Myocyte (in vitro differentiated cells): ENCODE data around the gene UBR4. TPM values are rescaled to one million over a fixed set of nuclear protein-coding genes. Genes with fewer than 3 reads are reported as not detected.
"Not testable (repeated sequence)": the region's sequence is repeated elsewhere in the genome, so short reads cannot be mapped to it uniquely, and the experiment has no call there.

Source experiments
- DNase-seq: peaks from one replicate; pipeline ENCODE4 v3.0.0-alpha.2; 2012; ENCODE audit warnings: low read depth
- total RNA-seq: library from RNA; depleted of rRNA; stranded (reverse); fragments of >200 nt; gene quantifications from 2 replicates; pipeline ENCODE4 v1.2.3, GENCODE V29; 2014

UBR4 gene
- total RNA-seq, 1 donor from 2014 or later: 79.8 TPM

DNA sequence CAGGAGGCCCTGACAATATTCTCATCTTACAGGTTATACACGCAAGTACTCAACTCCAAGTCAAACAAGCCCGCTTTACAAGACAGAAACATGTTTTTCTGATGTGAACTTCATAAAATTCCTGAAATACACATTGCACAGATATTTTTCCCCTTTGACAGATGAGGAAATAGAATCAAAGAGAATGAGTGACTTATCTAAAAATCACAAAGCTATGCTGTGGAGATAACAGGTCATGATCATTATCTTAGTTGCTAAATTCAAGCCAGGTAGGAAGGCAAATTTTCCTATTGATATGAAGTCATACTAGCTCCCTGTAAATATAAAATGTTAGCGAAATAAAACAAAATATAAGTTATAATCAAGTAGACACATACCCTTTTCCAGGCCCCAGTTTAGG is 18.3 kb downstream of the UBR4 start:
- no peak for DNase-seq

DNA sequence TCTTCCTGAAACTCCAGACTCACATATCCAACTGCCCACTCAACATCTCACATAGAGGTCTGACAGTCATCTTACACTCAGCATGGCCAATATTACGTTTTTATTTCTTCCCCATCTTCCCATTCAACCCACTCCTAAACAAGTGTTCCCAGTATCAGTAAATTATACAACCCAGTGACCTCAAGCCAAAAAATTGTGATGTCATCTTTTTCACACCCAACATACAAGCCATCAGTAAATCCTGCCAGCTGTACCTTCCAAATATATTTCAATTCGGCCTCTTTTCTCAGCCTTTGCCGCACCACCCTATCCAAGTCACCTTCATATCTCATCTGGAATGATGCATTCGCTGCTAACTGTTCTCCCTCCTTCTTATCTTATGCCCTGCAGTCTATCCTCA is 19.6 kb downstream of the UBR4 start:
- DNase-seq: no peak

DNA sequence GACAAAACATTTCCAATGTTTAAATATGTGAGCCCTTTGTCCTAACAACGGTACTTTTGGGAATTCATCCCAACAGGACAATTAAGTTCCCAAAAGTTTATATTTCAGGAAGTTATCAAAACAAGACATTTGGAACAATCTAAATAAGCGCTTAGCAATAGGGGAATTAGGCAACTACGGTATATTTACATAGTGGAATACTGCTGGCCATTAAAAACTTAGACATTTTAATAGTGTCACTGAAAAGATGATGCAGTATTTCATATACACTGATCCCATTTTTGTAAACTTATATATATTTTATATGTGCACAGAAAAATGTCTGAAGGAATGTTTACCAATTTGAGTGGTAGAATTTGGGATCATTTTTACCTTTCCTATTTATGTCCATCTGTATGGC is 20.8 kb downstream of the UBR4 start:
- no peak for DNase-seq

DNA sequence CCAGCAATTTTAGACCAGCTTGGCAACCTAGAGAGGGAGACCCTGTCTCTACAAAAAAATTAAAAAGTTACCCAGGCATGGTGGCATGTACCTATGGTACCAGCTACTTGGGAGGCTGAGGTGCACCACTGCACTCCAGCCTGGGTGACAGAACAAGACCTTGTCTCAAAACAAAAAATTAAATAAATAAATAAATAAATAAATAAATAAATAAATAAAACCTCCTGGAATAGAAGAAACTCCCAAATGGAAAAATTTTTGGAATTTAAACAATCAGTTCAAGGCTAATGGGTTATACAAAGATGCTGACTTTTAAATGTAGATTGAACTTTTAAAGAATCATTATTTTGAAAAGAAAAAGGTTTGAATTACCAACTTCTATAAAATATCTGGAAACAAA is 22.2 kb downstream of the UBR4 start:
- DNase-seq: no peak

DNA sequence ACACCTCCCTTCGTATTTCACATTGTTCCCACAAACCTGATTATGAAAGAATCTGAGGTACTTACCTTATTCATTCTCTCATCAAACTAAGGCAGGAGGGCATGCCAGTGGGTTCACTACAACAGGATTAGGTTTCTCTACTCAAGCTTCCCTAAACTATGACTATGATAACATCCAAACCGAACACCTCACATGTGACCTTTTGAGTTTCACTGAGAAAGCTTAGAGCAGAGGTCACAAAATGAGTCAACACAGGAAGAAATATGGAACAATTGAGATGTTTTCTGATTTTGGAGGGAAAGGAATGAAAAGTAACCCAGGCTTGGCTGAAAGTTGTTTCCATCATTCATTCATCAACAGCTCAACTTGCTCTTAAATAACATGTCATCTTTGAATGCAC is 24.1 kb downstream of the UBR4 start:
- no peak for DNase-seq

DNA sequence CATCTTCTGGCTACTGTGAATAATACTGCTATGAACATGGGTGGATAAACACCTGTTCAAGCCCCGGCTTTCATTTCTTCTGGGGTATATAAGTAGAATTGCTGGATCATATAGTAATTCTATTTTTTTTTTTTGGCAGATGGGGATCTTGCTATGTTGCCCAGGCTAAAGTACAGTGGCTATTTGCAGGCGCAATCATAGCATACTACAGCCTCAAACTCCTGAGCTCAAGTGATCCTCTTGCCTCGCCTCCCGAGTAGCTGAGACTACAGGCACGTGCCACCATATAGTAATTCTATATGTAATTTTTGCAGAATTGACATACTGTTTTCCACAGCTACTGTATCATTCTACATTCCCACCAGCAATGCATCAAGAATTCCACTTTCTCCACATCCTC is 27.8 kb downstream of the UBR4 start:
- DNase-seq: no peak

DNA sequence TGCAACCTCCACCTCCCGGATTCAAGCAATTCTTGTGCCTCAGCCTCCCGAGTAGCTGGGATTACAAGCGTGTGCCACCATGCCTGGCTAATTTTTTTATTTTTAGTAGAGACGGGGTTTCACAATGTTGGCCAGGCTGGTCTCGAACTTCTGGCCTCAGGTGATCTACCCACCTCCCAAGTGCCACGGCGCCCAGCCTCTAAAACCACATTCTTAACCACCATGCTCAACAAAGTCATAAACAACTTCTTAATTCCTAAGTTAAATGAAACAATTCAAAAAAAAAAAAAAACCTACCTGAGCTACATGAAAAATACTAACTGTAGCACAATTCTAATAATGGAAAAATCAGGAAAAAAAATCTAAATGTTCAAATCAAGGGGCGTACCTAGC is 29.8 kb downstream of the UBR4 start:
- DNase-seq: not testable (repeated sequence)

DNA sequence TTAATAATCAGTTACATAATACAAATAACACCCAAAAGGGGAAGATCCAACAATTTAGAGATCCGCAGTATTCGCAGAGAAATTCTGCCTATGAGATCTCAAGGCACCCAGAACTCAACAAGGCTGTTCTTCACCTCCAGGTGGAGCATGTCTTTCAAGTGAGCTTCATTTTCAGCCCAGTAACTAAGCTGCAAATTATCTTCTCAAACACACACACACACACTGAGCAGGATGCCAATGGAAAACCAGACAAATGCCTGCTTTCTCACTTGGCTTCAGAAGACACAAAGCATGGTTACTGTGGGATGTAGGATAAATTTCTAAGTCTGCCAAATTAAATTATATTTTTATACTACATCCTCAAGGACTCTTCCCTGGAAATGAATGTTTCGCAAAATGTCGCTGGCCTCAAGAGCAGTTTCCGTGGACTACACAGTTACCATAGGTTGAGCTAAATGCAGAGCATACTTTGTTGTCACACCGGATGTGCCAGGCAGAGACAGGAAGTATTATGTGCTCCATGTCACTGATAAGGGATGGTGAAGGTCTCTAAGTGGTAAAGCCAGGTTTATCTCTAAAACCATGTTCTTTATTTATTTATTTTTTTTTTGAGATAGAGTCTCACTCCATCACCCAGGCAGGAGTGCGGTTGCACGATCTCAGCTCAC is 30.3 kb downstream of the UBR4 start:
- DNase-seq: no peak

DNA sequence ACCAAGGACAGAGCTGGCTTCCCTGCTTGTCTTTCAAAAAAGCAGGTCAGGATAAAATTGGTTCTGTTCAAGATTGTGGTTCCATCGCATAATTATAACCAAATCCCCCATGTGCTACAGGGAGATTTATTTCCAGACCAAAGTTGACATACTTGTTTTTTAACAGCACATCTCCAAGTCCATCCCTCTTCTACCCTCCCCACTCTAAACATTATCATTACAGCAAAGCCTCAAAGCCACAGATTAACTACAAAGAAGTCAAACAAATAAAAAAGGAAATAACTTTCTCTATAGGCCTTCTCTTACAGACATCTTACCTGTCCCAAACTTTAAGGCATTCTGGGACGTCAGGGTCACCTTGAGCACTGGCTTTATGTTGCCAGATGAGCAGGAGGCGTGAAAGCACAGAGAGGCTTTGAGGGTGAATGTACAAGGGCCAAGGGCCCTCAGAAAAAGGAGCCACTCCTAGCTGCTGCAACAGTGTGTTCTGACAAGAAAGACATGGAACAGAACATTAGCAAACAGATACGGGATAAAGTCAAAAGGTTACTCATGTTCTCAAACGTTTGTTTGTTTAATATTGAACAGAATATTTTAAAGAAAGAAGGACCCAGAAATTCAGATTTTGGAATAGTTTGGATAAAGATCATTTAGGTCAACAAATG is 31.2 kb downstream of the UBR4 start:
- DNase-seq: no peak

DNA sequence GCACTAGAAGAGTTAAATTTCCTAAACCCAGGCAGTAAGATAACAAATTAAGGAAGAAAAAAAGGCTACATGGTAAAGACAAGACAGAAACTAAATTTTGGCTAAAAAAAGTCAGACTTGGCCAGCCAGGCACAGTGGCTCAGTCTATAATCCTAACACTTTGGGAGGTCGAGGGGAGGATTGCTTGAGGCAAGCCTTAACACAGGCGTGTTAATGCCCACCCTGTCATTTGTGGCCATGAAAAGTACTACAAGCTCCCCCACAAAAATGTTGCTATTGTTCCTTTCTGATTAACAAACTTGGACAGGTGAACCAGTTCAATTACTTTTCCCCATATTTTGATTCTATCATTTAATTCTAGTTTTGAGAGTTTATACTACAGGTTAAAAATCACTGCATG is 32.3 kb downstream of the UBR4 start:
- no peak for DNase-seq

DNA sequence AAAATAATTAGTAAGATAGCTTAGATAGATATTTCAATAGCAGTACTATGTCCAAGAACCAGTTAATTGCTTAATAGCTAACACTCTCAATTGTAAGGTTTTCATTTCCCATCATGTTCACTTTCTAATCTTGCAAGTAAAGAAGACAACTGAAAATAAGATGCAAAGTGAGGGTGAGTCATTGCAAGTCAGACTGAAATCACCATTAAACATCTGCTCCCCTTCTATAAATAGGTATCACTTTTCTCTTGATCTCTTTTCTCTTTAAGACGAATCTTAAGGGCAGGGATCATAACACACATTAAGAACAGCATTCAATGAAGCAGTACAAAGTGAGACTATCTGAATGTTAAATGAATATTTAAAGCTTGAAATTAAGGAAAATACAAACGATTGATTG is 40.4 kb downstream of the UBR4 start:
- peak; percentile 75 for DNase-seq

DNA sequence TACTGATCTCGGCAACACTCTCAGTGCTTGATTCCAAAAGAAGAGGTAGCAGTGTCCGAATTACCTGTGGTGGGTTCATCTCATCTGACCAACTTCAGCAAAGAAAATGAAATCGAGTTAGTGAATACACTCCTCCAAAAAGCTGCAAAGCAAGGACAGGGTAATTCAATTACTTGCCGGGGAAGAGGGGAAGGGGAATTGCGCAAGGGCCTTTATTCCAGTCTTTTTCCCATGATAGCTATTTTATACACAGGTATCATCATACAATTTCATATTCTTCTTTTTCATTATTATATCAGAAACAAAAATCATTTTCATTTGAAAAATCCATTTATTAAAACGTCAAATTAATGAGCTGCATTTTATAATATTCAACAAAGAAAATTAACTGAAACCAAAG is 42.9 kb downstream of the UBR4 start:
- DNase-seq: no peak

DNA sequence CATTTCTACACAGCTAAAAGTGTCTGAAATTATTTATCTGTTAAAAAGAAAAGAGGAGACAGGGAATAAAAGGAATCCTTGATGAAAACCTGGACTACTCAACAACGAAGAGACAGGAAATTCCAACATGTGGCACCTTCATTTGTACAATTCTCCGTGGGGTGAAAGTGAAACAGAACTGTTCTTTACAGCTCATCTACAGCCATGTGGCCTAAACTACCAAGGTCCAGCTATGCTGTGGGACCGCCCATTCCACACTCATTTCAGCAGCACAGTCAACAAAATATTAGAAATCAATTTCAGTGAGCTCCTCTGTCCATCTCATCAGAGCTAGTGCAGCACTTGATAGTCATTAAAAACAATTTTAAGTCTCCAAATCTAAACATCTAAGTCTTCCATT is 44.0 kb downstream of the UBR4 start:
- DNase-seq: no peak

DNA sequence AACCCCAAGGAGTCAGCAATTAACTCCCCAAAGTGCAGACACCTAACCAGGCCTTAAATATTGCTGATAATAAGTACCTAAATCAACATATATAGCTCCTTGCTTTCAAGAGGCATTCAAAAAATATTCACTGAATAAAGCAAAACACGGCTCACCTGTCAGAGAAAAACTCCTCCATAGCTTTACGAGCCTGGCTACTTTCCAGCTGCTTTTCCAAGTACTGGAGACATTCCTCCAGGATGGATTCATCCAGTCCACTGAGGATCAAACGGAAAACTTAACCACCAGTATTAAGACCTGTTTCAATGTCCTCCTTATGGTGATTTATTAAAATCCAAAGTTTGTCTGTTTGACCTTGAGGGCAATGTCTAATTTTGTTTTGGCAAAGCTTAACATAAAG is 44.6 kb downstream of the UBR4 start:
- peak; percentile 3 for DNase-seq

DNA sequence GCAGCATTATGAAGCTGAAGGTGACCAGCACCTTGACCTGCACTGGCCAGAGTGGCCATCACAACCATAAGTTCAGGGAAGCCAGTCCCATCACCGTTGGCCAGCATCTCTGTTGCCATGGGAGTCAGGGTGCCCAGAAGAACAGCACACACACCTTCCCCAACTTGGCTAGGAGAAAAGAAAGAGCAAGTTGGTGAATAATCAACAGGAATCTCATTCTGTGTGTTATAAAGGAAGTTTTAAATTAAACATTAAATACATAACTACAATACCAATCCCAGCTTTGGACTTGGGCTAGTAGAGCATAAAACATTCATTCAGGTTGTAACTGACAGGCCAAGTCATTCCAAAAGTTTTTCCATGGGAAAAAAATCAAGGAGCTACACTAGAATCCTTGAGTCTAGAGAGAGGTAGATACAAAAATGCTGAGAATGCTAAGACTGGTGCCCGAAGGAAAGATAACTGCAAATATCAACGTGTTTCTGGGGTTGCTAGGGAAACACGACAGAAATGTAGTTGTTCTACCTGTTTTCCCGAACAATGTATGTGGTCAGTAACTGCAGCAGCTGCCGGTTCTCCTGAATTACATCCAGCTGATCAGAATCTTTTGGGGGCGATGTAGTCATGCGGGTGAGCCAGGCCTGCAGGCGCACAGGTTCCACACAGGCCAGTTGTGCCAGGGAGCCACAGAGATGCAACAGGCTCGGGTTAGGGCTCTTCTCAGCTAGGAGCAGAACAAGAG is 45.6 kb downstream of the UBR4 start:
- peak; percentile 4 for DNase-seq

DNA sequence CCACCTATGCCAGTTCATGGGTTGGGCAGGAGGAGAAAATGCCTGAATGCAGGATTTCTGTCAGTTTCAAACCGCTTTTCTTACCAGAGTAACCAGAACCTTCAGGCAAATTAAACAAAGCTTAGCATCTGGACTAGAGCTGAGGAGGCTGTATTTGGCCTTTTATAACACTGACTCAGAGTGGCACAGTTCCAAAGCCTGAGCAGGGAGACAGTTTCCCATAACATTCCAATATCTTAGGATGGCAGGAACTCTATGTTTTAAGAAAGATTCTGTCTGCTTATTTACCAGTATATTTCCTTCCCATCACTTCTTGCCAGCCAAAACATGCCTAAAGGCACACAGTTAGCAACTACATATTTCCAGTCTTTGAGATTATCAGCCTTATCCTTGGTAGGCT is 46.8 kb downstream of the UBR4 start:
- DNase-seq: peak; percentile 73

DNA sequence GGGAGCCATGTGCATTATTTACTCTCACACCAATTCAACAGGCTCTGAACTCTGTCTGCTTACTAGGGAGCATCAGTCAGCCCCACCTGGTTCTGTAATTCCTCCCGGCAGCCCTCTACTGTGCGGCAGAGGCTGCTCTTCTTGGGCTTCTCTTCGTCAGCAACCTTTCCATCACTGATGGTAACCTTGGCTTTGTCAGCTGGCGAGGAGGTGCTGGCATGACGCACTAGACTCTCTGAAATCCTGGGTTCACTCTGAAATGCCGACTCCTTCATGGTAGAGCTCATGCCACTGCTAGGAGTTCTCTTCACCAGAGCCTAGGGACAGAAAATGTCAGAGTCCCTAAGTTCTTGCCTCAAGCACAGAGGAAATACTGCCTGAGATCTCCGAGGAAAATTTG is 49.2 kb downstream of the UBR4 start:
- DNase-seq: no peak

DNA sequence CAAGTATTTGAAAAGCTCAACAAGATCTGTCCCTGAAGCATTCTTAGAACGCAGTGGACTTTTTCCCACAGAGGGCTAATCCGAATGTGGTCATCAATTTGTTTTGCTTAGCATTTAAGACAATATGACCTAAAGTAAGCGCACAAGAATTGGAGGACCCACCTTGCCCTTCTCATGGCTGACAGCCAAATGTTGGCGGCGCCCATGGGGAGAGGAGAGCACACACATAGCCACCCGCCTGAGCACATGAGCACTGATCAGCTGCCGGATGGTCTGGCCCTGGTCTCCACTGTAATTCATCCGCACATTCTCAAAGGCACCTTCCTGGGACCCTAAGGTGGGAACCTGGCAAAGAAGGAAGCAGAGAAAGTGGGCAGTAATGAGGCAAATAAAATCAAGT is 52.4 kb downstream of the UBR4 start:
- DNase-seq: no peak

DNA sequence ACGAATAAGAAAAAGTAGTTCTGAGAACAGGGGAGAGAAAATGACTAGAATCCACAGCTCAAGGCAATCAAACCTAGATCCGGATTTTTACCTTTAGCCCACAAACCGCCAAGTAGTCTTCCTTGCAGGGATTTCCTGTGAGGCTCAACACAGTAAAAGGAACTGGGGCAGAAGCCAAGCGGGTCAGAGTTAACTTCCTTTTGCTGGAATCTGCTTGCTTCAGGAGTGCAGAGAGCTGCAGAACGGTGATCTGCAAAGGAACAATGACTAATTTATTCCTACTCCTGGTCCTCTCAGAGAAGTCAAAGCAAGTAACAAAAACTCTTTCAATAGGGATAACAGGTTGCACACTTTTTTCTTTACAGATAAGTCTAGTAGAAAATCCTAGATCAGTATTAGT is 53.4 kb downstream of the UBR4 start:
- no peak for DNase-seq

DNA sequence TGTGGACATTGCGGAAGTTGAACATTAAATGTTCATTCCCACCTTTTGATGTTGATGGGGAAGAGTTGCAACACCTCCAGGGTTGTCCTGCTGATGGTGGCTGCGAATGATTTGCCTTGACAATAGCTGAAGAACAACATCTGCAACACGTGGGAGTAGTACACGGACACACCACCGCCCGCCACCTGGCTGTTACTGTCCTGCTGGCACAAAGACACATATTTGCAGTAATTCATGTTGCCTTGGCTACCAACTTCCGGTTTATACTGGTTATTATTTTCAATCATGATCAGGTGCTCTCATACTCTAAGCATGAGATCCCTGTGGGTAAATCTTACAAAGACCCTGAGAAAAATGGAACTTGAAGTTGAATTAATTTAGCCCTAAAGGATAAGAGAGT is 55.2 kb downstream of the UBR4 start:
- no peak for DNase-seq

DNA sequence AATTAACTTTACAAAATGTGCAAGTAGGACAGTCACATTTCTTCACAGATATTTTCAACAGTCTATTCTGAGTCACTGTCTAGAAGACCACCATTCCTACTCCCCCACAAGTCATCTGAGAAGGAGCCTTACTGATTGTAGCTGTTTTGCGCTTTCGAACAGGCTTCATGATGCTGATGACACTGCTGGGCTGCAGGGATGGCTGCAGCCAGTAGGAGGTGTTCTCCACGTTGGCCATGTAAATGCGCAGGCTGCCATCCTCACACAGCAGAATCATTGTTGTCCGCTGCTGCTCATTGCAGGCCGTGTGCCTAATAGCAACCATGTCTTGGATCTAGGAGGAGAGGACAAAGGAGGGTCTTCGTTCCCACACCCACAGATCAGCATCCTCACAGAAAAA is 56.9 kb downstream of the UBR4 start:
- DNase-seq: no peak

DNA sequence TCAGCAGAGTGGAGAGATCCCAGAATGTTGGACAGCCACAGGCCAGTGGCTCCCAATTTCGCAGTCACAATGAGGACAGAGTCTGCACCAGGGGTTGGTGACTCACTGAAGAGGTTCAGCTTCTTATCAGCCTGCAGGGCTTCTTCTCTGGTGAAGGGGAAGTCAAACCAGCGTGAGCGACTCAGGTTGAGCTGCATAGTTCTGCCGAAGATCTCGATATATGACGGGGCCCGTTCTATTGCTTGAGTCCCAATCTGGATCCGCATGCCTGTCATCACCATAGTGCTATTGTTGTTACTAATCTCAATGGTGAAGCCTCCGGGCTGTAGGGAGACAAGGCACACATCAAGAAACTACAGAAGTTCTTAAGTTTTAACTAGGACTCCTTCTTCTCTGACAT is 58.5 kb downstream of the UBR4 start:
- DNase-seq: no peak

DNA sequence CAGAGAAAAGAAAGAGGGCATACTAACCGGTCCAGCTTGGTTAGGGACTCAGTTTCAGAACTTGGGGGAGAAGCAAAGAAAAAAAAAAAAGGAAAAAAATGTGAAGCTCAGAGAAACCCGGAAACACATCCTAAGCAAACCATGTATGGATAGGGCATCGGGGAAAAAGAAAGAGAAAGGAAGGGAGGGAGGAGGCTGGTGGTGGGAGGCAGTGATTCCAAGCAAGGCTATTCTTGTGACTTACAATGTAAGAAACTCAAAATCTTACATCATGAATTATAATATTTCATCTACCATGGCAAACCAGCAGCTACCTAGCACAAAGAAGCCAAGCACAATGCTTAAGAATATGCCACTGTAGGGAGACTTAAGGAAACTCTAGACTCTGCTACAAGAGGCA is 60.3 kb downstream of the UBR4 start:
- no peak for DNase-seq
